Lower leg skin (tissue), 4 donors: Measurements from ENCODE around the gene MIPOL1. TPM values are rescaled to one million over a fixed set of nuclear protein-coding genes. Genes with fewer than 3 reads are reported as not detected.
"Not testable (repeated sequence)": the region's sequence is repeated elsewhere in the genome, so short reads cannot be mapped to it uniquely, and the experiment has no call there.

Experiments used
- DNase-seq, 2 donors: peaks; one replicate each; pipeline ENCODE4 v3.0.0-alpha.2; 2019; ENCODE audit warnings: low spot score in 2 of 2
- H3K4me3 ChIP-seq: fragments of 200-600 bp; sonication (generic); 2 replicates; pipeline ENCODE4 v1.5.1; 2017; ENCODE audit warnings: mild to moderate bottlenecking, low read depth; ENCODE audit not compliant: poor library complexity, severe bottlenecking
- CTCF ChIP-seq, 3 donors: fragments of 450-650 bp; IDR thresholded peaks; one replicate each; pipeline ENCODE4 v1.5.1; 2016; ENCODE audit warnings: antibody characterized with exemption in 3 of 3, mild to moderate bottlenecking in 3 of 3, moderate library complexity in 2 of 3
- POLR2A ChIP-seq, 2 donors: fragments of 450-650 bp; IDR thresholded peaks; one replicate each; pipeline ENCODE4 v1.6.1; 2016 to 2017; ENCODE audit warnings: antibody characterized with exemption in 2 of 2, mild to moderate bottlenecking in 1 of 2, moderate library complexity in 1 of 2
- WGBS, 2 donors: methylation state at CpG; one replicate each; pipeline ENCODE4 v1.1.5; 2018; 5-methylcytosine and 5-hydroxymethylcytosine counted together
- intact Hi-C: fragments of 100-400 bp; cut with DNase I; formaldehyde crosslinking; loops from one replicate; pipeline ENCODE4 v1.15.0; 2023; ENCODE audit warnings: low total_unique reads
- total RNA-seq, 4 donors: library from RNA; depleted of rRNA; stranded (reverse); fragments of >200 nt; gene quantifications; one replicate each; pipeline ENCODE4 v1.1.0, GENCODE V29; 2016

Gene MIPOL1
- total RNA-seq = 1 to 10 TPM; 3.6 to 6.9 (median 5.9) TPM

GRCh38 chr14:37197421-37198272 is at the start of gene MIPOL1:
Gene MIPOL1 (plus strand): TSS chr14:37197937. CDS start chr14:37247889, 49,952 bp downstream.
- WGBS, 2 donors = 2% methylated on average over 56 to 65 of the region's 70 CpGs
- peak; percentile 45 to 93 for DNase-seq
- TF ChIP-seq CTCF (IDR thresholded peaks at IDR 0.05) (peak in 1 of 3 donors; percentile 87), POLR2A (IDR thresholded peaks at IDR 0.05) (no peak)
- intact Hi-C loops = no loop called here
- H3K4me3 ChIP-seq = peak within 1 kb of the TSS; percentile 51

GRCh38 chr14:37150414-37150813 is 47.3 kb upstream of the MIPOL1 start:
- no peak for DNase-seq
- no peak overlapping the region for H3K4me3 ChIP-seq
- intact Hi-C loops = no loop called here
- TF ChIP-seq CTCF (IDR thresholded peaks at IDR 0.05) (no peak), POLR2A (IDR thresholded peaks at IDR 0.05) (no peak)
- WGBS, 2 donors = 0 to 3% methylated on average over 3 of the region's 3 CpGs

DNA sequence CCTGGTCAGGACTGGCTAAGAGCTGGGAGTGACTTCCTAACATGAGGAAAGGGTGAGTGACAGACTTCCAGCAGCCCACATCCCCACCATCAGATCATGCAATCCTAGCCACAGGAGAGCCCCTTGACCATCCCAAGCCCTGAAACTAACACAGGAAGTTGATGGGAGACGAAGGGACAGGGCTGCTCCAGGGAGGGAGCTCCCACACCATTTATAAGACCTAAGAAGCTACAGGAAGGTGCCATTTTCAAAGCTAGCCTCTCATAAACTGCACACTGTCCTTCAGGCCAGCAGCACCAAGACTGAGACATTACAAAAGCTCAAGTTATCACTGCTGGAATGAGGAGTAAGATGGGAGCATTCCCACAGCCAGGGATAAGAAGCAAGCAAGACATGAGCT is 44.7 kb upstream of the MIPOL1 start:
- intact Hi-C loops = no loop called here
- no peak overlapping the region for H3K4me3 ChIP-seq
- DNase-seq = no peak
- WGBS, 2 donors = 56 to 57% methylated on average over 1 of the region's 1 CpG
- TF ChIP-seq POLR2A (IDR thresholded peaks at IDR 0.05) (no peak), CTCF (IDR thresholded peaks at IDR 0.05) (no peak)

DNA sequence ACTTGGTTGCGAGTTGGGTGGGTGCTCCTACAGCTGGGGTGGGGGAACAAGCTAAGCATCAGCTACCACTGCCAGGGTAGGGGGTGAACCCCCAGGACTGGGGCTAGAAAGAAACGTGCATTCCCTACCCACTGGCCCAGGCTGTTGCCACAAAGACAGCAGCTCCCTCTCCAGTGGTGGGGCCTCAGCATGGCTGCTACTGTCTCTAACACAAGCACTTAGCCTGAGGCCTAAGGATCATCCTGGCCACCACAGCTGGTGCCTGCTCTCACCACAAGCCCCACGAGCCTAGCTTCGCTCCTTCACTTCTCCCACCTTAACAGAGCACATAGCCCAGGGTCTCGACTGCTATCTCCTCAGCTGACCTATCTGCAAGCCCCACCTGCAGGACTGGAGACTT is 44.3 kb upstream of the MIPOL1 start:
- intact Hi-C loops = no loop called here
- WGBS, 2 donors = 79 to 88% methylated on average over 5 of the region's 5 CpGs
- H3K4me3 ChIP-seq = no peak overlapping the region
- no peak for DNase-seq
- no peak for TF ChIP-seq POLR2A (IDR thresholded peaks at IDR 0.05)

GRCh38 chr14:37157987-37158386 is 39.8 kb upstream of the MIPOL1 start:
- no peak for TF ChIP-seq POLR2A (IDR thresholded peaks at IDR 0.05)
- TF ChIP-seq CTCF (IDR thresholded peaks at IDR 0.05) = no peak
- intact Hi-C loops = no loop called here
- no peak overlapping the region for H3K4me3 ChIP-seq
- WGBS, 2 donors = 87 to 95% methylated on average over 2 of the region's 2 CpGs
- no peak for DNase-seq

DNA sequence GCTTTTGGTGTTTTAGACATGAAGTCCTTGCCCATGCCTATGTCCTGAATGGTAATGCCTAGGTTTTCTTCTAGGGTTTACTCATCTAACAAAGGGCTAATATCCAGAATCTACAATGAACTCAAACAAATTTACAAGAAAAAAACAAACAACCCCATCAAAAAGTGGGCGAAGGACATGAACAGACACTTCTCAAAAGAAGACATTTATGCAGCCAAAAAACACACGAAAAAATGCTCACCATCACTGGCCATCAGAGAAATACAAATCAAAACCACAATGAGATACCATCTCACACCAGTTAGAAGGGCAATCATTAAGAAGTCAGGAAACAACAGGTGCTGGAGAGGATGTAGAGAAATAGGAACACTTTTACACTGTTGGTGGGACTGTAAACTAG is 35.4 kb upstream of the MIPOL1 start:
- H3K4me3 ChIP-seq, DNase-seq, intact Hi-C loops: not testable (repeated sequence)
- WGBS, 2 donors = 79 to 87% methylated on average over 2 of the region's 2 CpGs

- no peak for DNase-seq
- intact Hi-C loops = no loop called here
- 85 to 86% methylated on average over 3 of the region's 3 CpGs for WGBS, 2 donors
- TF ChIP-seq CTCF (IDR thresholded peaks at IDR 0.05) = no peak
- no peak for TF ChIP-seq POLR2A (IDR thresholded peaks at IDR 0.05)
- no peak overlapping the region for H3K4me3 ChIP-seq
Measured at GRCh38 chr14:37165794-37166193, 31.9 kb upstream of the MIPOL1 start.
